ENCODE results near the gene KRTAP21-1. TPM values are rescaled to one million over a fixed set of nuclear protein-coding genes. Genes with fewer than 3 reads are reported as not detected.

The KRTAP21-1 gene
- not detected in 2 replicates for total RNA-seq

GRCh38 chr21:30755328-30755727, at the start of gene KRTAP21-1:
KRTAP21-1 (minus strand) TSS chr21:30755428; CDS start chr21:30755378, 50 bp downstream.

GRCh38 chr21:30747159-30747558, 8.1 kb downstream of the KRTAP21-1 start, which contains the start of gene KRTAP21-2:
KRTAP21-2 (minus strand) TSS chr21:30747259; CDS start chr21:30747202, 57 bp downstream.

GRCh38 chr21:30718239-30718909, 36.9 kb downstream of the KRTAP21-1 start, which contains the start of gene KRTAP21-3:
KRTAP21-3 (minus strand) TSS chr21:30718777; CDS start chr21:30718759, 18 bp downstream.

Other genes with a start within 250 kb of the KRTAP21-1 start
- not detected in 2 replicates for gene KRTAP19-6, start 213.6 kb downstream of the KRTAP21-1 start, total RNA-seq
- gene KRTAP19-7, start 194.1 kb downstream of the KRTAP21-1 start, total RNA-seq, result not detected in 2 replicates
- gene KRTAP22-2, start 165.0 kb downstream of the KRTAP21-1 start, total RNA-seq, result not detected in 2 replicates
- not detected in 2 replicates for gene KRTAP6-3, start 163.0 kb downstream of the KRTAP21-1 start, total RNA-seq
- gene KRTAP6-2, start 156.5 kb downstream of the KRTAP21-1 start, total RNA-seq, result not detected in 2 replicates
- gene KRTAP22-1, start 154.3 kb downstream of the KRTAP21-1 start, total RNA-seq, result not detected in 2 replicates
- not detected in 2 replicates for gene KRTAP6-1, start 141.5 kb downstream of the KRTAP21-1 start, total RNA-seq
- not detected in 2 replicates for gene KRTAP20-1, start 139.0 kb downstream of the KRTAP21-1 start, total RNA-seq
- gene KRTAP20-4, start 134.8 kb downstream of the KRTAP21-1 start, total RNA-seq, result not detected in 2 replicates
- gene KRTAP20-2, start 120.2 kb downstream of the KRTAP21-1 start, total RNA-seq, result not detected in 2 replicates
- not detected in 2 replicates for gene KRTAP20-3, start 112.6 kb downstream of the KRTAP21-1 start, total RNA-seq
- not detected in 2 replicates for gene KRTAP21-3, start 36.7 kb downstream of the KRTAP21-1 start, total RNA-seq
- not detected in 2 replicates for gene KRTAP21-2, start 8.2 kb downstream of the KRTAP21-1 start, total RNA-seq
- not detected in 2 replicates for gene KRTAP8-1, start 57.8 kb upstream of the KRTAP21-1 start, total RNA-seq
- gene KRTAP7-1, start 74.3 kb upstream of the KRTAP21-1 start, total RNA-seq, result not detected in 2 replicates
- gene KRTAP11-1, start 126.2 kb upstream of the KRTAP21-1 start, total RNA-seq, result not detected in 2 replicates

All from cardiac ventricle fibroblast (primary cell).